Esophagus (tissue), 2 donors: ENCODE results near the gene TUBA8. TPM values are rescaled to one million over a fixed set of nuclear protein-coding genes. Genes with fewer than 3 reads are reported as not detected.
"Not testable (repeated sequence)": the region's sequence is repeated elsewhere in the genome, so short reads cannot be mapped to it uniquely, and the experiment has no call there.

Source experiments
- H3K27ac ChIP-seq, 2 donors: one replicate each; pipeline ENCODE4 v1.5.1; 2013; ENCODE audit warnings: low read depth in 2 of 2, mild to moderate bottlenecking in 2 of 2, inconsistent platforms in 1 of 2, low read length in 1 of 2, moderate library complexity in 1 of 2
- H3K27me3 ChIP-seq, 2 donors: one replicate each; pipeline ENCODE4 v1.6.1; 2013; ENCODE audit warnings: low read length in 2 of 2, control low read depth in 1 of 2, mild to moderate bottlenecking in 1 of 2; ENCODE audit not compliant: insufficient read depth in 2 of 2, control insufficient read depth in 1 of 2
- H3K36me3 ChIP-seq, 2 donors: one replicate each; pipeline ENCODE4 v1.6.1; 2013; ENCODE audit warnings: low read length in 1 of 2; ENCODE audit not compliant: control insufficient read depth in 2 of 2, insufficient read depth in 2 of 2
- H3K4me1 ChIP-seq, 2 donors: one replicate each; pipeline ENCODE4 v1.6.1; 2013; ENCODE audit warnings: low read length in 1 of 2; ENCODE audit not compliant: control insufficient read depth in 2 of 2, insufficient read depth in 2 of 2
- H3K4me3 ChIP-seq, 2 donors: one replicate each; pipeline ENCODE4 v1.5.1; 2013; ENCODE audit warnings: low read length in 2 of 2, mild to moderate bottlenecking in 2 of 2, low read depth in 1 of 2, moderate library complexity in 1 of 2
- H3K9me3 ChIP-seq, 2 donors: one replicate each; pipeline ENCODE4 v1.6.1; 2013; ENCODE audit warnings: mild to moderate bottlenecking in 2 of 2, low read depth in 1 of 2, low read length in 1 of 2, moderate library complexity in 1 of 2; ENCODE audit not compliant: control insufficient read depth in 2 of 2, insufficient read depth in 1 of 2
- WGBS, 2 donors: extraction: QIAGEN DNeasy Blood & Tissue Kit; methylation state at CpG; one replicate each; pipeline ENCODE4 v1.1.7; 2013; 5-methylcytosine and 5-hydroxymethylcytosine counted together
- polyA plus RNA-seq, 2 donors: library from polyadenylated mRNA; stranded (reverse); fragments of 200-250 nt; gene quantifications; one replicate each; pipeline ENCODE4 v1.2.3, GENCODE V29; 2013
- donor health status: healthy with polysubstance abuse.
- donor health status: Bipolar disorder and iron deficiency.

Gene TUBA8
- polyA plus RNA-seq, 2 donors = 0.89 to 0.98 TPM

- Histone ChIP-seq H3K27ac (no peak overlapping the region), H3K4me1 (peaks cover 0 to 2% of the 10 kb centered on the region in 2 donors), H3K4me3 (no peak overlapping the region), H3K27me3 (no peaks in the 10 kb centered on the region), H3K9me3 (no peaks in the 10 kb centered on the region), H3K36me3 (no peaks in the 10 kb centered on the region)
Measured at GRCh38 chr22:18144105-18144504, 33.5 kb downstream of the TUBA8 start.

- WGBS, 2 donors = 84% methylated on average over 23 of the region's 23 CpGs
- Histone ChIP-seq H3K9me3 (no peaks in the 10 kb centered on the region), H3K36me3 (no peaks in the 10 kb centered on the region), H3K4me1 (peaks cover 0 to 2% of the 10 kb centered on the region in 2 donors), H3K4me3 (no peak overlapping the region), H3K27me3 (no peaks in the 10 kb centered on the region), H3K27ac (no peak overlapping the region)
Measured at GRCh38 chr22:18145676-18146388, 35.2 kb downstream of the TUBA8 start.

GRCh38 chr22:18146389-18146753, 35.8 kb downstream of the TUBA8 start:
- 87 to 91% methylated on average over 3 of the region's 3 CpGs for WGBS, 2 donors
- no peak overlapping the region for H3K4me3 ChIP-seq
- H3K27me3 ChIP-seq = no peaks in the 10 kb centered on the region
- no peaks in the 10 kb centered on the region for H3K9me3 ChIP-seq
- no peaks in the 10 kb centered on the region for H3K36me3 ChIP-seq
- H3K4me1 ChIP-seq = peaks cover 0 to 2% of the 10 kb centered on the region in 2 donors
- H3K27ac ChIP-seq = no peak overlapping the region

DNA sequence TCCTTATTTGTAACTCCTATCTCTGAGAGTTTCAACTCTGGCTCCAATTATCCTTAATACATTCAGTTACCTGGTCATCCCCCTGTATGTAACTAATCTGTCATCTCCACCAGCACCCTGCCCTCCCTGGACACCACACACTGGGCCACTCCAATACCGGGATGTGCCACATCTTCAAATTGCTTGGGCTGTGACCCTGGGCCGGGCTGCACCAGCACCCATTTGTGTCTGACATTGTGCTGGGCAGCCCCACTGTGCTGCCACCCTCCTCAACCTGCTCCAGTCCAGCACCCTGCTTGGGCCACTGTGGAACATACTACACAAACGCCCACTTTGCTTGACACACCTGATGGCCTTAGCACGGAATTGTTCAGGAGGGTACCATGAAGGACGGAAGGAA, 37.2 kb downstream of the TUBA8 start:
- H3K27ac ChIP-seq = no peak overlapping the region
- 96% methylated on average over 5 of the region's 5 CpGs for WGBS, 2 donors

DNA sequence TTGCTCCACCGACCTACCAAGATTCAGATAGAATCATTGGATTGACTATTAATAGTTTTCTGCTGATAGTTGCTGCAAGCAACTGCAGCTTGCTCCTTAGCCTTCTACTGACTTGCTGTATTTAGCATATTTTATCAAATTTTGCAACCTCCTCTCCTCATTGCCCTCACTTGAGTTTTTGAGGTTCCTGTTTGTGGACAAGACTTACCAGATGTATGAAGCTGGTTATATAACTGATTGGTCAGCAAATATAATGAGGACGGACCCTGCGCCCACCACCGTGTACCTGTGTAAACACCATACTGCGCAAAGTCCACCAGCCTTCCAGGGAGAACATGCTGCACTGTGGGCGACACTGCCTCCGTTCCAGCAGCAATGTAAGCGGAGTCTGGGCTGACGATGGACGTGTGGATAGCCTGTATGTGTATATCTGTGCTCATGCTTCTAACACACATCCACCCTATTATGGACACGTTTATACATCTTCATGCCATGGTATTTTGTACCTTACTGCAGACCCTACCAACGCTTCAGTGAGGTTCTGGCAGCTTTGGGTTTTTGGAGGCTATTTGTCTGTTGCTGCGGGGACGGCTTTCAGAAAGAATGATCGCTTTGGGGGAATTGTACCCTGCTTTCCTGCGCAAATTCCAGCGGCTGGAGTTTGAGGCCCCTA, 37.8 kb downstream of the TUBA8 start:
- Histone ChIP-seq H3K9me3 (no peaks in the 10 kb centered on the region), H3K36me3 (no peaks in the 10 kb centered on the region), H3K4me3 (no peak overlapping the region), H3K27ac (no peak overlapping the region), H3K4me1 (peaks cover 0 to 2% of the 10 kb centered on the region in 2 donors), H3K27me3 (no peaks in the 10 kb centered on the region)
- WGBS, 2 donors = 90 to 92% methylated on average over 17 of the region's 17 CpGs

More for the DNA sequence above, 37.2 kb downstream of the TUBA8 start:
- no peaks in the 10 kb centered on the region for H3K27me3 ChIP-seq
- H3K36me3 ChIP-seq = no peaks in the 10 kb centered on the region
- H3K9me3 ChIP-seq = no peaks in the 10 kb centered on the region
- H3K4me1 ChIP-seq = peaks cover 0 to 2% of the 10 kb centered on the region in 2 donors
- no peak overlapping the region for H3K4me3 ChIP-seq

DNA sequence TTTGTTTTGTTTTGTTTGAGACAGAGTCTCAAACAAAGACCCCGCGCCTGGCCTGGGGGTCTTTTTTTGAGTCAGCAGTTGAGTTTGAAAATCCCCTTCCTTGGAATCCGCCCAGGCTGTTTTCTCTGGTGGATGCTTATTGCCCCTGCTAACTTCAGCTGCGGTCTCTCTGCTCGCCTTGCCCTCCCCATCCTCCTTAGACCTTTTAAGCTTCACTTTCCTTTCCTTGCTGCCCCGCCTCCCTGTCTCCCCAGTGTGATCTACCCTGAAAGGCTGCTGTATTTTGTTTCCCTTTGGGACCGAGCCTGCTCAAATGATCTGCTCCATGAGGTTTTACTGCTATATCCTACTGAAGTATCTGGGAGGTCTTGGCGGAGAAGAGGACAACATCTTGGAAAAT, 41.9 kb downstream of the TUBA8 start:
- Histone ChIP-seq H3K9me3 (no peaks in the 10 kb centered on the region), H3K36me3 (no peaks in the 10 kb centered on the region), H3K4me3 (no peak overlapping the region), H3K4me1 (peaks cover 0 to 8% of the 10 kb centered on the region in 2 donors), H3K27me3 (no peaks in the 10 kb centered on the region), H3K27ac (no peak overlapping the region)
- 88 to 91% methylated on average over 8 of the region's 8 CpGs for WGBS, 2 donors

GRCh38 chr22:18154821-18155390, 44.3 kb downstream of the TUBA8 start:
- Histone ChIP-seq H3K4me1 (peaks cover 0 to 6% of the 10 kb centered on the region in 2 donors), H3K27ac (no peak overlapping the region), H3K4me3 (no peak overlapping the region), H3K9me3 (no peaks in the 10 kb centered on the region), H3K27me3 (no peaks in the 10 kb centered on the region), H3K36me3 (no peaks in the 10 kb centered on the region)
- 85 to 87% methylated on average over 8 of the region's 8 CpGs for WGBS, 2 donors

DNA sequence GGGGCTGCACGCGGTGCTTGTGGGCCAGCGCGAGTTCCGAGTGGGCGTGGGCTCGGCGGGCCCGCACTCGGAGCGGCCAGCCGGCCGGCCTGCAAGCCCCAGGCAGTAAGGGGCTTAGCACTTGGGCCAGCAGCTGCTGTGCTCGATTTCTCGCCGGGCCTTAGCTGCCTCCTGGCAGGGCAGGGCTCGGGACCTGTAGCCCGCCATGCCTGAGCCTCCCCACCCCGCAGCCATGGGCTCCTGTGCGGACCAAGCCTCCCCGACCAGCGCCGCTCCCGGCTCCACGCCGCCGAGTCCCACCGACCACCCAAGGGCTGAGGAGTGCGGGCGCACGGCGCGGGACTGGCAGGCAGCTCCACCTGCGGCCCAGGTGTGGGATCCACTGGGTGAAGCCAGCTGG, 44.9 kb downstream of the TUBA8 start:
- H3K4me3 ChIP-seq, H3K27me3 ChIP-seq, H3K27ac ChIP-seq, H3K9me3 ChIP-seq, H3K4me1 ChIP-seq, H3K36me3 ChIP-seq: not testable (repeated sequence)
- 96 to 98% methylated on average over 32 to 34 of the region's 34 CpGs for WGBS, 2 donors

GRCh38 chr22:18156878-18157713, 46.5 kb downstream of the TUBA8 start:
- Histone ChIP-seq H3K9me3 (no peaks in the 10 kb centered on the region), H3K27ac (peak overlapping the region in 1 of 2 donors; percentile 38), H3K4me1 (peaks cover 0 to 6% of the 10 kb centered on the region in 2 donors), H3K4me3 (no peak overlapping the region), H3K36me3 (no peaks in the 10 kb centered on the region), H3K27me3 (no peaks in the 10 kb centered on the region)
- 34 to 42% methylated on average over 24 of the region's 24 CpGs for WGBS, 2 donors
